ENCODE results near the gene TMEM19.

DNA sequence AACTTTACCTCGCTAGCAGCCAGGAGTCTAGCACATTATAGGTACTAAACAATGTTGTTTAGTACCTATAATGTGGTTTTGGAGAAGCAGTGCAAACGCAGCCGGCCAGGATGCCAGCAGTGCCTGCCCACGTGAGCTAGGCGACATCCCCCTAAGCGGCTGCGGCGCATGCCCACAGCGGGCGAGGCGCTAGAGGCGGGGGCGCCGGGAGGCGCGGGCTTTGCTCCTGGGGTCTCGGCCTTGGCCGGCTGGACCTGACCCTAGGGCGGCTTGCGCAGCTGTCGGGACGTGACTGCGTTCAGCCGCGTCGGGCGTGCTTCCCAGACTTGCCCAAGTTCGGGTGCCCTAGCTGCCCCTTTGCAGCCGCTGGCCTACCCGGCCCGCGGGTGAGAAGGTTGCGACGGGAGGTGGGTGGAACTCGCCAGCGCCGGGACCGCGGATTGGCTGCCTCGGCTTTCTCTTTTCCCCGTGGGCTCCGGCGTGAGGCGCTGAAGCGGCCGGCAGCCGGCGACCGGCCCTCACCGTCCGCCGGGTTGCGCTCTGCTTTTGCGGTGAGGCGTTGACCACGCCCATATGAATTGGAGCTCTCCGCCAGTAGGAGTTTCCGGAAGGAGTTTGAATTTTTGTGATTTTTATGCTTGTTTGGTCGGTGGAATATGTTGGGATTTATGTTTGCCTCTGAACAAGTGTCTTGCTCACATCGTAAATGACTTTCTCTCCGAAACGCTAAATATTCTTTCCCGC lies at the start of gene TMEM19:
- peak in 1 of 2 donors; percentile 65 for TF ChIP-seq CTCF (conservative IDR thresholded peaks at IDR 0.05 in 1 of 2, IDR thresholded peaks at IDR 0.05 in 1 of 2; ENCODE audit: extremely low read depth in 1 of 2, insufficient read depth in 1 of 2, low read depth in 1 of 2, low read length in 2 of 2)
- TF ChIP-seq EZH2 (IDR thresholded peaks at IDR 0.05; ENCODE audit: borderline replicate concordance, low read length) = no peak
